Left lung (tissue), 10 donors: Measurements from ENCODE around the gene ANKRD62. TPM values are rescaled to one million over a fixed set of nuclear protein-coding genes. Genes with fewer than 3 reads are reported as not detected.
"Not testable (repeated sequence)": the region's sequence is repeated elsewhere in the genome, so short reads cannot be mapped to it uniquely, and the experiment has no call there.

ENCODE experiments used
- ATAC-seq: fragments of 200-7000 bp; cut with Tn5 transposase; one replicate; pipeline ENCODE4 v1.9.1; 2020; ENCODE audit warnings: moderate library complexity
- DNase-seq, 4 donors: peaks; one replicate each; pipeline ENCODE4 v3.0.0-alpha.2; 2013 to 2020
- H3K27ac ChIP-seq, 2 donors: fragments of 200-600 bp; sonication (generic) in 1 of 2; one replicate each; pipeline versions ENCODE4 v1.5.0 to v1.8.0; 2020 to 2021
- H3K27me3 ChIP-seq, 2 donors: fragments of 200-600 bp; sonication (generic) in 1 of 2; one replicate each; pipeline versions ENCODE4 v1.5.0 to v1.8.0; 2020 to 2021
- H3K36me3 ChIP-seq, 2 donors: fragments of 200-600 bp; sonication (generic) in 1 of 2; one replicate each; pipeline versions ENCODE4 v1.5.0 to v1.8.0; 2020 to 2021
- H3K4me1 ChIP-seq, 2 donors: fragments of 200-600 bp; one replicate each; pipeline ENCODE4 v1.8.0; 2021
- H3K4me3 ChIP-seq, 2 donors: fragments of 200-600 bp; sonication (generic) in 1 of 2; one replicate each; pipeline versions ENCODE4 v1.5.0 to v1.8.0; 2020 to 2021; ENCODE audit warnings: mild to moderate bottlenecking in 1 of 2
- H3K9me3 ChIP-seq, 2 donors: fragments of 200-600 bp; sonication (generic) in 1 of 2; one replicate each; pipeline versions ENCODE4 v1.5.0 to v1.8.0; 2020 to 2021
- intact Hi-C, 2 donors: fragments of 100-400 bp; cut with DNase I; formaldehyde crosslinking; loops; one replicate each; pipeline versions ENCODE4 v1.11.2 to v1.14.2; 2022
- polyA plus RNA-seq, 6 donors: library from polyadenylated mRNA; unstranded; fragments of 120-200 nt; gene quantifications; one replicate each; pipeline ENCODE4 v1.2.1, GENCODE V29; 2013; ENCODE audit not compliant: insufficient read length in 6 of 6
- total RNA-seq, 2 donors: library from RNA; stranded (reverse); fragmentation: NEBNext Ultra II Directional; extraction: Animal tissue kit (Norgen Biotek cat#: 25700); gene quantifications; one replicate each; pipeline ENCODE4 v1.2.1, GENCODE V29; 2021
- TF ChIP-seq, protein P1 (sequence below), 2 donors: fragments of 200-600 bp; sonication (generic) in 1 of 2; IDR thresholded peaks; one replicate each; pipeline versions ENCODE4 v1.5.0 to v1.8.0; 2021; ENCODE audit warnings: antibody characterized with exemption in 2 of 2
- donor health status: DM: no; HTN: yes; CAD: no.
- donor health status: DM: no; HTN: no; CAD: no.

The ANKRD62 gene
- total and polyA plus RNA-seq, 8 donors: 0.06 to 0.20 (median 0.09) TPM; not detected in 2

DNA sequence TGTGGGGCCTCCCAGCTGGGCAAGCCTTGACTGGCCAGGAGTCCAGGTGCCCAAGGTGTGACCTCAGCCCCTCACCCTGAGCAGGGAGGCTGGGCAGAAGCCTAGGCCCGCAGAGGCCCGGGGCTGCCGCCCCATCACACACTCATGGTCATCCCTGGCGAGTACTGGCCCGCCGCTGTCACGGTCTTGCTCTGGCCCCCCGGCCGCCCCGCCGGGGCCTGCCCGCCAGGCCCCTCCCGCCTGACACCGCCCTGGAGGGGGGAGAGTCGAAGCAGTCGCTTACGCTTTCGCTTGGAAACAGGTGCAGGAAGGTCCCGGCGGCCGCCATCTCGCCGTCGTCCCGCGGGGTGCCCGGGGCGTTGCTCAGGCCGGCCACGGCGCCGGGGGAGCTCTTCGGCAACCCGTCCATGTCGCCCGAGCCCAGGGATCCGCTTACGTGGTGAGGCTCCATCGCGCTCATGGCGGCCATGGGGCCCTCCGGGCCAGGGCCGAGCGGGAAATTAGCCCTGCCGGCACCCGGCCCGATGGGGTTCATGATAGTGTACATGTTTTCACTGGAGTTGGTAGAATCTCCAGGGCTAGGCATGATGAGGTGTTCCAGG, 26.6 kb upstream of the ANKRD62 start:
- Histone ChIP-seq H3K27ac (no peak overlapping the region), H3K36me3 (no peaks in the 10 kb centered on the region), H3K4me1 (no peaks in the 10 kb centered on the region), H3K9me3 (no peaks in the 10 kb centered on the region), H3K27me3 (no peaks in the 10 kb centered on the region), H3K4me3 (no peak overlapping the region)
- intact Hi-C loops: no loop called here
- ATAC-seq: no peak
- TF ChIP-seq, protein P1, sequence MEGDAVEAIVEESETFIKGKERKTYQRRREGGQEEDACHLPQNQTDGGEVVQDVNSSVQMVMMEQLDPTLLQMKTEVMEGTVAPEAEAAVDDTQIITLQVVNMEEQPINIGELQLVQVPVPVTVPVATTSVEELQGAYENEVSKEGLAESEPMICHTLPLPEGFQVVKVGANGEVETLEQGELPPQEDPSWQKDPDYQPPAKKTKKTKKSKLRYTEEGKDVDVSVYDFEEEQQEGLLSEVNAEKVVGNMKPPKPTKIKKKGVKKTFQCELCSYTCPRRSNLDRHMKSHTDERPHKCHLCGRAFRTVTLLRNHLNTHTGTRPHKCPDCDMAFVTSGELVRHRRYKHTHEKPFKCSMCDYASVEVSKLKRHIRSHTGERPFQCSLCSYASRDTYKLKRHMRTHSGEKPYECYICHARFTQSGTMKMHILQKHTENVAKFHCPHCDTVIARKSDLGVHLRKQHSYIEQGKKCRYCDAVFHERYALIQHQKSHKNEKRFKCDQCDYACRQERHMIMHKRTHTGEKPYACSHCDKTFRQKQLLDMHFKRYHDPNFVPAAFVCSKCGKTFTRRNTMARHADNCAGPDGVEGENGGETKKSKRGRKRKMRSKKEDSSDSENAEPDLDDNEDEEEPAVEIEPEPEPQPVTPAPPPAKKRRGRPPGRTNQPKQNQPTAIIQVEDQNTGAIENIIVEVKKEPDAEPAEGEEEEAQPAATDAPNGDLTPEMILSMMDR (IDR thresholded peaks at IDR 0.05): no peak
- DNase-seq: peak in 1 of 4 donors; percentile 74

DNA sequence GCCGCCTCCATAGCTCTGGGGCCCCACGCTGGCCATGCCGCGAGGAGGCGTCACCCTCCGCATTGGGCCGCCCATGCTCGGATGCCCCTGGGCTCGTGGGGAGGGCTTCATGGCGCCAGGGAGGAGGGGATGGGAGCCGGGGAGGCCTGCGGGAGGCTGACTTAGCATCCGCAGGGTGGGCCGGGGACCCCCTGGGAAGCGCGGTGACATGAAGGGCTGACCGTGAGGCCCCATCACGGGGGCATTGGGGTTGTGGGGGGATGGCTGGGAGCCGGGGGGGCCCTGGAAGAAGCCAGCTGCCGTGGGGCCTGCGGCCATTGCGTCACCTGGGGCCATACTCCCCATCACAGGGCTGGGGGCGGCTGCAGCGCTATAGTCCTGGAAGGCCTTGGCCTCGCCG, 26.0 kb upstream of the ANKRD62 start:
- Histone ChIP-seq H3K9me3 (no peaks in the 10 kb centered on the region), H3K36me3 (no peaks in the 10 kb centered on the region), H3K4me1 (no peaks in the 10 kb centered on the region), H3K27me3 (no peaks in the 10 kb centered on the region), H3K27ac (no peak overlapping the region), H3K4me3 (no peak overlapping the region)
- peak in 1 of 4 donors; percentile 69 for DNase-seq
- no peak for ATAC-seq
- intact Hi-C loops: no loop called here
- TF ChIP-seq, protein P1 (IDR thresholded peaks at IDR 0.05): no peak

DNA sequence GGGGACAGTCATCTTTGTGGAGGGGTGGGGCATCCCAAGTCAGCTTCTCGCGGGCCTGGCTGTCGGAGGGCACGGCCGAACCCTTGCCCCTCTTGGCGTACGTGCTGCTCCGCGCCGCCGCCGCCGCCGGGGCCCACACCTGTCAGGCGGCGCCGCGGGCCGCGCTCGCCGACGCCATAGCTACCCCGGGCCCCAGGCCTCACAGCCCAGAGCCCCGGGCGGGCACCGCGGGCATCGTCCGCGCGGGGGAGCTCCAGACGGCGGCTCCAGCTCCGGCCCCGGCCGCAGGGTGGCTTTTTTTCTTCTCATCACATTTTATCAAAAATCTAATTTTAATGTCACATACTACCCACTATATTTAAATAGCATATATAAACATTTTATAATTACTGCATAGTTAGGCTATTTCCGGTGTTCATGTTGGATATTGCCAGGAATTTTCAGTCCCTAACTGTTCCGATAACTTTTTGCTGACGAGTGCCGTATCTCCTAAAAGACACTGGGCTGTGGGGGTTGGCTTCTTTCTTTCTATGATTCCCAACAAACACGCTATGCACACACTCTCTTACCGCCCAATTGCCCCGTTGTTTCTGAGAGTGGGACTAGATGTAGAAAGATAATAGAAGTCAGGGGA, 25.2 kb upstream of the ANKRD62 start:
- H3K36me3 ChIP-seq, H3K27me3 ChIP-seq, H3K4me1 ChIP-seq, intact Hi-C loops, H3K4me3 ChIP-seq, H3K9me3 ChIP-seq: not testable (repeated sequence)
- ATAC-seq (peak; percentile 69), DNase-seq (peak in 2 of 4 donors; percentile 16 to 78)
- H3K27ac ChIP-seq: peak overlapping the region in 1 of 2 donors; percentile 26
- TF ChIP-seq, protein P1 (IDR thresholded peaks at IDR 0.05): peak; percentile 17 to 24

DNA sequence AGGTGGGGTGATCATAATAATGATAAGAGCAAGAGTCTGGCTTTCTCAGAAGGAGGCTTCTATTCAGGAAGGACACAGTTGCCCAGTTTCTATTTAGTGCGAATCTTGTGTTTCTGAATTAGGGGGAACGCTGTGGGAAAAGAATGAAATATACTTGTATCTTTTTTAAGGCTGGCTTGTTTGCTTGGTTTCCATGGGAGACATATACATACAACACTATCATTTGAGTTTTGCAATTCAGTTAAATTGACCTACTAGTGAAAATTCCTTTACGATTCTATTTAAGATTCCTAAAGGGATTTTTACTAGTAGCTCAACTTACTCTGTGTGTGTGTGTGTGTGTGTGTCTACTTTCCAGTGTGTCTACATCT, 24.7 kb upstream of the ANKRD62 start:
- Histone ChIP-seq H3K9me3 (no peaks in the 10 kb centered on the region), H3K4me3 (no peak overlapping the region), H3K36me3 (no peaks in the 10 kb centered on the region), H3K4me1 (no peaks in the 10 kb centered on the region), H3K27ac (peak overlapping the region in 1 of 2 donors; percentile 26), H3K27me3 (no peaks in the 10 kb centered on the region)
- peak in 2 of 4 donors; percentile 55 to 63 for DNase-seq
- no peak for ATAC-seq
- intact Hi-C loops: no loop called here
- TF ChIP-seq, protein P1 (IDR thresholded peaks at IDR 0.05): no peak

DNA sequence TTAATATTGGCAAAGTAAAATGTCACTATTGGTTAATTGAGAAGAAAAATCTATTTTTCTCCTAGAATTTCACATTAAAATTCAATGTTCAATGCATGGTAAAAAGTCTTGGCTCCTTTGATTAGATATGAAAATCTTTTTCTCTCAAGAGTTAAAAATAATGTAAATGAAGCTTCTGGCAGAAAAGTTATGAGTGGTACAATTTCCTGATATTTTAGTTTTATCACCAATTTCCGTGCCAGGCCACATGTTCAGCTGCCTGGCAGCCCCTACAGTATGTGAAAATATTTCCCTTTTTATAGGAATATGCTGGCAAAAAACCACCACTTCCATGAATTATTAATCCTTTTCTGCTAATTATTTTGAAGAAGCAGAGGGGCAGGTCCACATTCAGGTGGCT, 22.6 kb upstream of the ANKRD62 start:
- DNase-seq, H3K27me3 ChIP-seq, H3K9me3 ChIP-seq, H3K4me3 ChIP-seq, intact Hi-C loops, H3K27ac ChIP-seq, H3K36me3 ChIP-seq, ATAC-seq, H3K4me1 ChIP-seq: not testable (repeated sequence)
